OCI-LY1 (cell line): ENCODE measurements around the gene PTGFRN.

Experiments used
- H2AFZ ChIP-seq: fragments of 200-600 bp; sonication (generic), shearing (Covaris generic); 2 replicates; pipeline ENCODE4 v1.6.0; 2014; ENCODE audit warnings: antibody characterized with exemption, mild to moderate bottlenecking, low read length
- H3F3A ChIP-seq: fragments of 200-600 bp; sonication (generic), shearing (Covaris generic); 2 replicates; pipeline ENCODE4 v1.6.0; 2014; ENCODE audit warnings: mild to moderate bottlenecking, antibody characterized with exemption, low read length, moderate library complexity; ENCODE audit not compliant: insufficient read depth
- H3K27ac ChIP-seq: fragments of 200-600 bp; sonication (generic); 2 replicates; pipeline ENCODE4 v1.5.1; 2014; ENCODE audit warnings: low read length, mixed run types, mild to moderate bottlenecking, low read depth; ENCODE audit not compliant: poor library complexity, severe bottlenecking
- H3K27me3 ChIP-seq: fragments of 200-600 bp; sonication (generic); 2 replicates; pipeline ENCODE4 v1.6.0; 2014; ENCODE audit warnings: antibody characterized with exemption, mild to moderate bottlenecking, low read length, moderate library complexity; ENCODE audit not compliant: insufficient read depth
- H3K36me3 ChIP-seq: fragments of 200-600 bp; sonication (generic); 2 replicates; pipeline ENCODE4 v1.6.1; 2014; ENCODE audit warnings: mild to moderate bottlenecking, antibody characterized with exemption, low read length, moderate library complexity, mixed read lengths; ENCODE audit not compliant: insufficient read depth
- H3K4me1 ChIP-seq: fragments of 200-600 bp; sonication (generic); 2 replicates; pipeline ENCODE4 v1.5.1; 2014; ENCODE audit warnings: mild to moderate bottlenecking, low read length, moderate library complexity; ENCODE audit not compliant: insufficient read depth, severe bottlenecking
- H3K4me2 ChIP-seq: fragments of 200-600 bp; sonication (generic), shearing (Covaris generic); 2 replicates; pipeline ENCODE4 v1.6.1; 2014; ENCODE audit warnings: low read length
- H3K4me3 ChIP-seq: fragments of 200-600 bp; sonication (generic); 2 replicates; pipeline ENCODE4 v1.5.1; 2014; ENCODE audit warnings: low read length, low read depth, mild to moderate bottlenecking, mixed read lengths; ENCODE audit not compliant: poor library complexity, severe bottlenecking
- H3K79me2 ChIP-seq: fragments of 200-600 bp; shearing (Covaris generic); 2 replicates; pipeline ENCODE4 v1.6.1; 2016; ENCODE audit warnings: mixed run types, low read length, mixed read lengths; ENCODE audit not compliant: insufficient read depth
- H3K9ac ChIP-seq: fragments of 200-600 bp; sonication (generic), shearing (Covaris generic); 2 replicates; pipeline ENCODE4 v1.6.1; 2014; ENCODE audit warnings: mild to moderate bottlenecking, low read length, mixed read lengths
- H3K9me2 ChIP-seq: fragments of 200-600 bp; sonication (generic), shearing (Covaris generic); 2 replicates; pipeline ENCODE4 v1.6.1; 2014; ENCODE audit warnings: low read depth, mild to moderate bottlenecking, low read length, mixed read lengths
- H3K9me3 ChIP-seq: fragments of 200-600 bp; shearing (Covaris generic); 2 replicates; pipeline ENCODE4 v1.6.1; 2014; ENCODE audit warnings: low read length, mixed read lengths
- H4K20me1 ChIP-seq: fragments of 200-600 bp; sonication (generic), shearing (Covaris generic); 2 replicates; pipeline ENCODE4 v1.6.0; 2016; ENCODE audit warnings: mild to moderate bottlenecking, low read length; ENCODE audit not compliant: insufficient read depth
- CTCF ChIP-seq: fragments of 200-600 bp; sonication (generic), shearing (Covaris generic); IDR thresholded peaks from 2 replicates; pipeline ENCODE4 v1.5.1; 2017; ENCODE audit warnings: mild to moderate bottlenecking, antibody characterized with exemption, low read length, moderate library complexity, mixed read lengths
- EZH2 ChIP-seq: fragments of 200-600 bp; sonication (generic), shearing (Covaris generic); IDR thresholded peaks from 2 replicates; pipeline ENCODE4 v1.8.0; 2017; ENCODE audit warnings: borderline replicate concordance, mixed run types, mild to moderate bottlenecking, antibody characterized with exemption, low read length, moderate library complexity, mixed read lengths

The PTGFRN gene

GRCh38 chr1:116886291-116886878 is 23.3 kb upstream of the PTGFRN start:
- Histone ChIP-seq H3K9ac (no peak overlapping the region), H3K79me2 (no peaks in the 10 kb centered on the region), H2AFZ (no peak overlapping the region), H3K27me3 (no peaks in the 10 kb centered on the region), H3K36me3 (no peaks in the 10 kb centered on the region), H4K20me1 (no peaks in the 10 kb centered on the region), H3K9me3 (no peaks in the 10 kb centered on the region), H3K9me2 (no peaks in the 10 kb centered on the region), H3K4me2 (no peak overlapping the region), H3F3A (no peaks in the 10 kb centered on the region), H3K4me3 (no peak overlapping the region), H3K4me1 (no peaks in the 10 kb centered on the region), H3K27ac (no peak overlapping the region)
- no peak for TF ChIP-seq EZH2
- TF ChIP-seq CTCF: no peak

- H3K4me3 ChIP-seq: no peak overlapping the region
- no peaks in the 10 kb centered on the region for H3F3A ChIP-seq
- no peak overlapping the region for H3K9ac ChIP-seq
- no peak overlapping the region for H3K27ac ChIP-seq
- H3K27me3 ChIP-seq: no peaks in the 10 kb centered on the region
- H3K9me3 ChIP-seq: no peaks in the 10 kb centered on the region
- no peaks in the 10 kb centered on the region for H3K4me1 ChIP-seq
- no peaks in the 10 kb centered on the region for H4K20me1 ChIP-seq
- H3K36me3 ChIP-seq: no peaks in the 10 kb centered on the region
- H3K9me2 ChIP-seq: no peaks in the 10 kb centered on the region
- H3K4me2 ChIP-seq: no peak overlapping the region
- no peaks in the 10 kb centered on the region for H3K79me2 ChIP-seq
- TF ChIP-seq CTCF (no peak), EZH2 (no peak)
- no peak overlapping the region for H2AFZ ChIP-seq
Measured at GRCh38 chr1:116887212-116887611, 22.5 kb upstream of the PTGFRN start.

GRCh38 chr1:116889380-116889779 is 20.3 kb upstream of the PTGFRN start:
- no peaks in the 10 kb centered on the region; the same call in 1 of the 2 replicates for H3K36me3 ChIP-seq
- no peak overlapping the region for H3K9ac ChIP-seq
- TF ChIP-seq CTCF (no peak), EZH2 (no peak)
- no peaks in the 10 kb centered on the region for H3F3A ChIP-seq
- no peaks in the 10 kb centered on the region for H3K9me3 ChIP-seq
- H3K27ac ChIP-seq: no peak overlapping the region
- H3K4me2 ChIP-seq: no peak overlapping the region
- H3K79me2 ChIP-seq: no peaks in the 10 kb centered on the region
- no peaks in the 10 kb centered on the region for H3K9me2 ChIP-seq
- H3K27me3 ChIP-seq: no peaks in the 10 kb centered on the region
- H3K4me1 ChIP-seq: no peaks in the 10 kb centered on the region
- no peak overlapping the region for H2AFZ ChIP-seq
- H4K20me1 ChIP-seq: no peaks in the 10 kb centered on the region
- no peak overlapping the region for H3K4me3 ChIP-seq
